ENCODE data around the gene TTC13. TPM values are rescaled to one million over a fixed set of nuclear protein-coding genes. Genes with fewer than 3 reads are reported as not detected.

Gene TTC13
- total RNA-seq, 1 experiment from 2014 or later, result 4.4 TPM

- no peaks in the 10 kb centered on the region for H3K36me3 Mint-ChIP-seq
- H3K4me3 Mint-ChIP-seq, result no peak overlapping the region
- DNase-seq (ENCODE audit: low spot score) (no peak), ATAC-seq (no peak)
- H3K4me1 Mint-ChIP-seq, result no peaks in the 10 kb centered on the region
- no peaks in the 10 kb centered on the region for H3K9me3 Mint-ChIP-seq
- no peaks in the 10 kb centered on the region; the same call in 1 of the 2 replicates for H3K27me3 Mint-ChIP-seq (ENCODE audit: low read depth)
- TF ChIP-seq PRRX2 (CRISPR knock-in tag; IDR thresholded peaks at IDR 0.05), result no peak
- no peak for TF ChIP-seq CDX4 (CRISPR knock-in tag; IDR thresholded peaks at IDR 0.05; ENCODE audit: borderline replicate concordance)
- no peak for TF ChIP-seq ZBTB21 (CRISPR knock-in tag; IDR thresholded peaks at IDR 0.05; ENCODE audit: borderline replicate concordance)
- no peak for TF ChIP-seq PRDM15 (CRISPR knock-in tag; IDR thresholded peaks at IDR 0.05)
- TF ChIP-seq USF2 (CRISPR knock-in tag; IDR thresholded peaks at IDR 0.05), result no peak
- no peak for TF ChIP-seq E2F5 (CRISPR knock-in tag; IDR thresholded peaks at IDR 0.05)
- no peak for TF ChIP-seq TEAD1 (CRISPR knock-in tag; IDR thresholded peaks at IDR 0.05)
- no peak for TF ChIP-seq STAT6 (CRISPR knock-in tag; conservative IDR thresholded peaks at IDR 0.05; ENCODE audit: low read depth)
- TF ChIP-seq ESRRA (CRISPR knock-in tag; IDR thresholded peaks at IDR 0.05; ENCODE audit: borderline replicate concordance), result no peak
- TF ChIP-seq SMAD4 (CRISPR knock-in tag; IDR thresholded peaks at IDR 0.05), result no peak
- TF ChIP-seq JUN (CRISPR knock-in tag; IDR thresholded peaks at IDR 0.05), result no peak
- no peak for TF ChIP-seq FOXP4 (CRISPR knock-in tag; IDR thresholded peaks at IDR 0.05)
- no peak for TF ChIP-seq USF1 (CRISPR knock-in tag; IDR thresholded peaks at IDR 0.05)
- TF ChIP-seq FOXP1 (CRISPR knock-in tag; IDR thresholded peaks at IDR 0.05; ENCODE audit: borderline replicate concordance), result no peak
- no peak for TF ChIP-seq E2F4 (CRISPR knock-in tag; IDR thresholded peaks at IDR 0.05; ENCODE audit: borderline replicate concordance, low read depth)
- no peak for TF ChIP-seq NR2C2 (CRISPR knock-in tag; IDR thresholded peaks at IDR 0.05)
- no peak for TF ChIP-seq GRHL2 (CRISPR knock-in tag; IDR thresholded peaks at IDR 0.05; ENCODE audit: insufficient replicate concordance, severe bottlenecking)
- TF ChIP-seq ZNF232 (CRISPR knock-in tag; IDR thresholded peaks at IDR 0.05), result no peak
- TF ChIP-seq IRF1 (CRISPR knock-in tag; IDR thresholded peaks at IDR 0.05), result no peak
- H3K27ac Mint-ChIP-seq, result no peak overlapping the region
- ChIA-PET CTCF (interaction anchor here (0.9 to 1.5 kb wide), 2 partner anchors 13 to 156 kb away, joined by 3 to 4 read pairs; no protein-coding TSS in a partner anchor), POLR2A (interaction anchor here (0.6 kb wide), 1 partner anchor 162 kb away, joined by 4 read pairs; no protein-coding TSS in a partner anchor)
Observed at GRCh38 chr1:230935852-230936251, 42.8 kb downstream of the TTC13 start.
